LNCAP (cell line): Measurements from ENCODE around the gene CD55.

Source experiments
- TF ChIP-seq, protein P1 (sequence below): fragments of 450-650 bp; IDR thresholded peaks from 2 replicates; pipeline ENCODE4 v1.5.1; 2017; ENCODE audit warnings: mild to moderate bottlenecking

CD55 gene

DNA sequence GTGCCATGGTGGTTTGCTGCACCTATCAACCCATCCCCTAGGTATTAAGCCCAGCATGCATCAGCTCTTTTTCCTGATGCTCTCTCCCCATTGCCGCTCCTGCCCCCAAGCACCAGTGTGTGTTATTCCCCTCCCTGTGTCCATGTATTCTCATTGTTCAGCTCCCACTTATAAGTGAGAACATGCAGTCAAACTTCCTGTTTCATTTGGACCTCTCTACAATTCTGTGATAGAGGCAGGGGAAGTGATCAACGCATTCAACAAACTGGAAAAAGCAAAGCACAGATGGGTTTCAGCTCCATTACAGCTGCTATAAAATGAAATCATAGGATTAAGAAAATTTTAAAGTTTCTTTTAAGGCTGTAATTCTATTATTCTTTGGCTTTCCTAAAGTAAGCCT is 23.3 kb upstream of the CD55 start:
- TF ChIP-seq, protein P1, sequence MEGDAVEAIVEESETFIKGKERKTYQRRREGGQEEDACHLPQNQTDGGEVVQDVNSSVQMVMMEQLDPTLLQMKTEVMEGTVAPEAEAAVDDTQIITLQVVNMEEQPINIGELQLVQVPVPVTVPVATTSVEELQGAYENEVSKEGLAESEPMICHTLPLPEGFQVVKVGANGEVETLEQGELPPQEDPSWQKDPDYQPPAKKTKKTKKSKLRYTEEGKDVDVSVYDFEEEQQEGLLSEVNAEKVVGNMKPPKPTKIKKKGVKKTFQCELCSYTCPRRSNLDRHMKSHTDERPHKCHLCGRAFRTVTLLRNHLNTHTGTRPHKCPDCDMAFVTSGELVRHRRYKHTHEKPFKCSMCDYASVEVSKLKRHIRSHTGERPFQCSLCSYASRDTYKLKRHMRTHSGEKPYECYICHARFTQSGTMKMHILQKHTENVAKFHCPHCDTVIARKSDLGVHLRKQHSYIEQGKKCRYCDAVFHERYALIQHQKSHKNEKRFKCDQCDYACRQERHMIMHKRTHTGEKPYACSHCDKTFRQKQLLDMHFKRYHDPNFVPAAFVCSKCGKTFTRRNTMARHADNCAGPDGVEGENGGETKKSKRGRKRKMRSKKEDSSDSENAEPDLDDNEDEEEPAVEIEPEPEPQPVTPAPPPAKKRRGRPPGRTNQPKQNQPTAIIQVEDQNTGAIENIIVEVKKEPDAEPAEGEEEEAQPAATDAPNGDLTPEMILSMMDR = no peak

DNA sequence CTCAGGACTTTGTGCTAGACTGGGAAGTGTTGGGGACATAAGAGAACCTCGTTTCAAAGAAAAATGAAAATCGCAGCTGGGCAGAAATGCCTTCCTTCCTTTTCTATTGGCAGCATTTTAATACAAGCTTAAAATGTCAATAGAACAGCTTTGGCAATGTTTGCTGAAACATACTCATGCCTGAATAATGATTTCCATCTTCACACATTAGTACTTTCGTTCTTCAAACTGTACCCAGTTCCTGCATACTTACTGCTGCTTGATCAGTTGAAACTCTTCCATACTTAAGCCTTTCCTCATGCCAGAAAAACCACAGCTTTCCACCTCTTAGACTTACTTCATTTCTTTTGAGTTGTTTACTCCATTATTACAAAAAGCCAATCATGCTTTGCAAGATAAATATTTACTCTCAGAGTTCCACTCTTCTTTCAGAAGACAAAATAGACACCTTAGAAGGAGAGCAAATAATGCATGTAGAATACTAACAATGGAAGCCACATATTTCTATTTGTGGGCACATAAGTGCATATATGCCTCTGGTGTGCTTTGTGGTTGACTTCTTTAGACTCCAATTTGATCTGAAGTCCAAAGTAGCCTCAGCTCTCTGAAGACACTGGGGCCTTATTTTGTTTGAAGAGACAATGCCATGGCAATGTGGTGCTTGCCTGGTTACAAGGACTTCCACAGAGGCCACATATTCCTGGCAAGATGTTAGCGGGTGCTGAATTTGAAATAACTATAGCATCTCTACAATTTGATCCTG is 22.7 kb upstream of the CD55 start:
- TF ChIP-seq, protein P1 = no peak

GRCh38 chr1:207300970-207301369 is 20.5 kb upstream of the CD55 start:
- TF ChIP-seq, protein P1 = no peak

DNA sequence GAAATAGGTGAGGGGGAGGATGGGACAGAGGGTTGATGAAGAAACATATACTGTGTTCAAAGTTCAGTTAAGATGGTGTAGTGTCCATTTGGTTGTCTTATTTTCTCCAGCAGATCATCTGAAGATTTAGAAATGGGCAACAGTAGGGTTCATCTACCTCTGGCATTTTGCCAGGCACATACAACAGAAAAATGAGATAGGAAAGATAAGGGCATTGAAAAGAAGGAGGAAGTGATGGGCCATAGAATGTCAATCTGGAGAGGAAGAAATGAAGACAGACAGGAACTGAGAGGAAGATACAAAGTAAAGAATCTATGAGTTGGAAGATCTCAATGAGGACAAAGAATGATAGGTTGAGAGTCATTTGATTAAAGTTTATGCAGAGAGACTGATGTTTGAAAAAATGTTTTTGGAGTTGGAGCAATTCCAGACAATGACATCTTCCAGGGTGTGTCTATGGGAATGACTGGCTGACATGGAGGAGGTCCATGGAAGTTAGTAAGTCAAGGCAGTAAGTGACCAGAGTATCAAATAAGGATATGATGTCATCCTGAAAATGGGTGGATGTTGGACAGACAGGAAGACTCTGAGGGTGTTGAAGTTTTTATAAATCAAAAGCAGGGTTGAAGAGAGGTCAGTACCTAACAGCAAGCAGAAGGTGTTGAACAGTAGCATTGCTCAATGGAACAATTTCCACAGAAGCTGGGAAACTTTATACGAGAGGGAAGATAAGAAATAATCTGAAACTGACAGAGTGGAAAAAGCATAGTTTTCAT is 18.7 kb upstream of the CD55 start:
- TF ChIP-seq, protein P1 = no peak

GRCh38 chr1:207304710-207305488 is 16.6 kb upstream of the CD55 start:
- TF ChIP-seq, protein P1 = no peak

- TF ChIP-seq, protein P1 = no peak
Measured at GRCh38 chr1:207305489-207305873, 16.0 kb upstream of the CD55 start.

GRCh38 chr1:207306023-207306422 is 15.5 kb upstream of the CD55 start:
- TF ChIP-seq, protein P1 = no peak
